CD4-positive, alpha-beta T cell (primary cell): ENCODE measurements around the gene CAMTA1. TPM values are rescaled to one million over a fixed set of nuclear protein-coding genes. Genes with fewer than 3 reads are reported as not detected.

ENCODE experiments used
- ATAC-seq: fragments of 200-7000 bp; cut with Tn5 transposase; one replicate; pipeline ENCODE4 v1.10.0; 2022; ENCODE audit warnings: mild to moderate bottlenecking; ENCODE audit not compliant: poor library complexity
- CTCF ChIA-PET: fragments of 350-600 bp; sonication (Branson Sonifier 250); formaldehyde crosslinking; loops from one replicate; lab custom pipeline; 2021; ENCODE audit warnings: antibody characterized with exemption, inconsistent platforms; lab: Charles Lee
- POLR2A ChIA-PET: fragments of 350-600 bp; sonication (Branson Sonifier 250); formaldehyde crosslinking; loops from one replicate; lab custom pipeline; 2021; ENCODE audit warnings: antibody characterized with exemption, inconsistent platforms; lab: Charles Lee
- DNase-seq, 14 experiments: peaks; one replicate each; pipeline ENCODE4 v3.0.0-alpha.2; 2013 to 2020; ENCODE audit warnings: mixed read lengths in 2 of 14
- H3K27ac ChIP-seq, 2 donors: one replicate each; pipeline versions ENCODE4 v1.5.1 to v1.7.0; 2013; ENCODE audit warnings: low read length in 2 of 2, low read depth in 1 of 2, mild to moderate bottlenecking in 1 of 2
- H3K27me3 ChIP-seq, 2 experiments: 1 replicate in 1 of 2; 2 replicates in 1 of 2; pipeline versions ENCODE4 v1.6.1 to v1.7.0; 2013; ENCODE audit warnings: low read length in 2 of 2, control low read depth in 1 of 2, mild to moderate bottlenecking in 1 of 2, moderate library complexity in 1 of 2; ENCODE audit not compliant: insufficient read depth in 2 of 2, control insufficient read depth in 1 of 2
- H3K36me3 ChIP-seq: one replicate; pipeline ENCODE4 v1.6.1; 2013; ENCODE audit warnings: low read length, control low read depth; ENCODE audit not compliant: insufficient read depth
- H3K4me1 ChIP-seq: one replicate; pipeline ENCODE4 v1.6.1; 2013; ENCODE audit warnings: low read length, control low read depth; ENCODE audit not compliant: insufficient read depth
- H3K4me3 ChIP-seq: one replicate; pipeline ENCODE4 v1.5.1; 2013; ENCODE audit warnings: mild to moderate bottlenecking, low read length, moderate library complexity
- H3K9me3 ChIP-seq, 2 experiments: 1 replicate in 1 of 2; 2 replicates in 1 of 2; pipeline versions ENCODE4 v1.6.1 to v1.7.0; 2013; ENCODE audit warnings: low read length in 2 of 2, mild to moderate bottlenecking in 2 of 2, control low read depth in 1 of 2, moderate library complexity in 1 of 2; ENCODE audit not compliant: control insufficient read depth in 1 of 2, insufficient read depth in 1 of 2
- H3K27ac Mint-ChIP-seq: one replicate; pipeline ENCODE4 v1.8.0; 2020; ENCODE audit warnings: mixed read lengths
- H3K27me3 Mint-ChIP-seq: one replicate; pipeline ENCODE4 v1.8.0; 2021; ENCODE audit warnings: mixed read lengths
- H3K36me3 Mint-ChIP-seq: one replicate; pipeline ENCODE4 v1.8.0; 2021; ENCODE audit warnings: low read depth, mixed read lengths
- H3K4me1 Mint-ChIP-seq: one replicate; pipeline ENCODE4 v1.8.0; 2021; ENCODE audit warnings: low read depth, mixed read lengths
- H3K4me3 Mint-ChIP-seq: one replicate; pipeline ENCODE4 v1.8.0; 2020; ENCODE audit warnings: mild to moderate bottlenecking, mixed read lengths
- H3K9me3 Mint-ChIP-seq: one replicate; pipeline ENCODE4 v1.8.0; 2020; ENCODE audit warnings: mixed read lengths
- CTCF ChIP-seq: fragments of 200-600 bp; IDR thresholded peaks from one replicate; pipeline ENCODE4 v1.8.0; 2022; ENCODE audit warnings: antibody characterized with exemption, mild to moderate bottlenecking
- intact Hi-C, 2 experiments: fragments of 100-400 bp; cut with DNase I in 1 of 2; cut with micrococcal nuclease in 1 of 2; formaldehyde crosslinking; loops; one replicate each; pipeline versions ENCODE4 v1.15.1 to v1.9.0; 2023 to 2025; cut with DNase I, micrococcal nuclease
- total RNA-seq, 174 experiments: library from RNA in 2 of 174; stranded (reverse) in 2 of 174; gene quantifications; one replicate each; pipeline ENCODE4 v1.2.3 and lab custom pipeline; 2021 to 2026

The CAMTA1 gene
- total RNA-seq, 2 experiments from 2014 or later, result 38.6 to 39.3 TPM

GRCh38 chr1:7497107-7497637 lies 711.9 kb downstream of the CAMTA1 start:
- Histone ChIP-seq H3K4me3 (no peak overlapping the region), H3K27ac (no peak overlapping the region), H3K27me3 (no peaks in the 10 kb centered on the region), H3K4me1 (no peaks in the 10 kb centered on the region), H3K9me3 (peaks cover 0 to 27% of the 10 kb centered on the region in 2 experiments), H3K36me3 (no peaks in the 10 kb centered on the region)
- POLR2A ChIA-PET, result no interaction called here
- H3K4me3 Mint-ChIP-seq, result no peak overlapping the region
- no peaks in the 10 kb centered on the region for H3K36me3 Mint-ChIP-seq
- no peaks in the 10 kb centered on the region for H3K9me3 Mint-ChIP-seq
- ATAC-seq, result no peak
- H3K27ac Mint-ChIP-seq, result no peak overlapping the region
- intact Hi-C loops, result no loop called here
- CTCF ChIA-PET, result no interaction called here
- H3K27me3 Mint-ChIP-seq, result peaks cover 6% of the 10 kb centered on the region
- no peak for DNase-seq
- no peaks in the 10 kb centered on the region for H3K4me1 Mint-ChIP-seq
- no peak for TF ChIP-seq CTCF

- CTCF ChIA-PET, result no interaction called here
- H3K9me3 ChIP-seq, result peaks cover 0 to 28% of the 10 kb centered on the region in 2 experiments
- Mint-ChIP-seq H3K27ac (no peak overlapping the region), H3K4me3 (no peak overlapping the region), H3K27me3 (no peaks in the 10 kb centered on the region), H3K9me3 (no peaks in the 10 kb centered on the region), H3K4me1 (no peaks in the 10 kb centered on the region), H3K36me3 (no peaks in the 10 kb centered on the region)
- DNase-seq (no peak), ATAC-seq (no peak)
- H3K27ac ChIP-seq, result no peak overlapping the region
- H3K4me1 ChIP-seq, result no peaks in the 10 kb centered on the region
- no peak overlapping the region for H3K4me3 ChIP-seq
- no peak for TF ChIP-seq CTCF
- POLR2A ChIA-PET, result no interaction called here
- H3K27me3 ChIP-seq, result no peaks in the 10 kb centered on the region
- intact Hi-C loops, result no loop called here
- no peaks in the 10 kb centered on the region for H3K36me3 ChIP-seq
Observed at GRCh38 chr1:7500381-7501083, 715.3 kb downstream of the CAMTA1 start.

GRCh38 chr1:7501084-7501491 lies 715.8 kb downstream of the CAMTA1 start:
- Mint-ChIP-seq H3K27me3 (no peaks in the 10 kb centered on the region), H3K36me3 (no peaks in the 10 kb centered on the region), H3K4me1 (no peaks in the 10 kb centered on the region), H3K9me3 (no peaks in the 10 kb centered on the region), H3K27ac (no peak overlapping the region), H3K4me3 (no peak overlapping the region)
- no peak for ATAC-seq
- ChIA-PET CTCF (no interaction called here), POLR2A (no interaction called here)
- intact Hi-C loops, result no loop called here
- DNase-seq, result no peak
- no peaks in the 10 kb centered on the region for H3K27me3 ChIP-seq
- H3K27ac ChIP-seq, result no peak overlapping the region
- H3K4me1 ChIP-seq, result no peaks in the 10 kb centered on the region
- no peak overlapping the region for H3K4me3 ChIP-seq
- TF ChIP-seq CTCF, result no peak
- H3K36me3 ChIP-seq, result no peaks in the 10 kb centered on the region
- H3K9me3 ChIP-seq, result peaks cover 0 to 33% of the 10 kb centered on the region in 2 experiments
